OCI-LY7 (cell line): ENCODE measurements around the gene ABCC3. TPM values are rescaled to one million over a fixed set of nuclear protein-coding genes. Genes with fewer than 3 reads are reported as not detected.

Source experiments
- BruUV-seq: library from RNA; stranded (reverse); fragments of 400-500 nt; replicated peaks from 2 replicates; lab custom pipeline; 2021; lab: Mats Ljungman, UMichigan
- CTCF ChIA-PET: fragments of 300-600 bp; sonication (Branson Sonifier 250); formaldehyde crosslinking; loops from one replicate; lab custom pipeline; 2022; ENCODE audit warnings: antibody characterized with exemption; ENCODE audit not compliant: unreplicated experiment; lab: Charles Lee
- POLR2A ChIA-PET: fragments of 300-600 bp; sonication (Branson Sonifier 250); formaldehyde crosslinking; loops from one replicate; lab custom pipeline; 2022; ENCODE audit warnings: antibody characterized with exemption; lab: Charles Lee
- DNase-seq: peaks from one replicate; pipeline ENCODE4 v3.0.0-alpha.2; 2015; ENCODE audit warnings: low spot score
- H2AFZ ChIP-seq: fragments of 200-600 bp; sonication (generic), shearing (Covaris generic); 2 replicates; pipeline ENCODE4 v1.6.1; 2014; ENCODE audit warnings: mild to moderate bottlenecking, antibody characterized with exemption, low read length, moderate library complexity
- H3K27ac ChIP-seq: fragments of 200-600 bp; sonication (generic); 2 replicates; pipeline ENCODE4 v1.5.1; 2014; ENCODE audit warnings: mixed run types, low read depth, mild to moderate bottlenecking, moderate library complexity, low read length, inconsistent platforms; ENCODE audit not compliant: poor library complexity, severe bottlenecking
- H3K36me3 ChIP-seq: fragments of 200-600 bp; sonication (generic); 2 replicates; pipeline ENCODE4 v1.6.1; 2014; ENCODE audit warnings: mild to moderate bottlenecking, antibody characterized with exemption, low read length, moderate library complexity, mixed read lengths; ENCODE audit not compliant: insufficient read depth
- H3K4me1 ChIP-seq: fragments of 200-600 bp; sonication (generic); 2 replicates; pipeline ENCODE4 v1.5.1; 2014; ENCODE audit warnings: mild to moderate bottlenecking, low read length; ENCODE audit not compliant: insufficient read depth, poor library complexity, severe bottlenecking
- H3K4me2 ChIP-seq: fragments of 200-600 bp; sonication (generic); 2 replicates; pipeline ENCODE4 v1.6.1; 2014; ENCODE audit warnings: mild to moderate bottlenecking, low read length
- H3K4me3 ChIP-seq: fragments of 200-600 bp; sonication (generic); 2 replicates; pipeline ENCODE4 v1.5.1; 2014; ENCODE audit warnings: mild to moderate bottlenecking, low read depth, low read length; ENCODE audit not compliant: poor library complexity, severe bottlenecking
- H3K79me2 ChIP-seq: fragments of 200-600 bp; sonication (generic); 2 replicates; pipeline ENCODE4 v1.6.1; 2016; ENCODE audit warnings: low read depth, mild to moderate bottlenecking, low read length, moderate library complexity, mixed read lengths; ENCODE audit not compliant: insufficient read depth
- H3K9me2 ChIP-seq: fragments of 200-600 bp; sonication (generic); 2 replicates; pipeline ENCODE4 v1.6.1; 2016; ENCODE audit warnings: mild to moderate bottlenecking, low read length, mixed read lengths; ENCODE audit not compliant: insufficient read depth
- H3K9me3 ChIP-seq: fragments of 200-600 bp; sonication (generic); 2 replicates; pipeline ENCODE4 v1.6.1; 2014; ENCODE audit warnings: mild to moderate bottlenecking, mixed run types, low read length, mixed read lengths
- H4K20me1 ChIP-seq: fragments of 200-600 bp; sonication (generic); 2 replicates; pipeline ENCODE4 v1.6.1; 2014; ENCODE audit warnings: mild to moderate bottlenecking, antibody characterized with exemption, low read length, moderate library complexity, mixed read lengths; ENCODE audit not compliant: insufficient read depth
- EZH2phosphoT487 ChIP-seq: fragments of 200-600 bp; sonication (generic); IDR thresholded peaks from 2 replicates; pipeline ENCODE4 v1.6.1; 2018; ENCODE audit warnings: low read depth, borderline replicate concordance, mild to moderate bottlenecking, mixed run types, antibody characterized with exemption, low read length, moderate library complexity, mixed read lengths
- intact Hi-C: fragments of 100-400 bp; cut with micrococcal nuclease; formaldehyde crosslinking; loops from one replicate; pipeline ENCODE4 v1.10.0; 2022; ENCODE audit not compliant: unreplicated experiment
- total RNA-seq, 2 experiments: library from RNA; depleted of rRNA in 1 of 2; stranded (reverse); fragments of >200 nt in 1 of 2; shearing (Covaris generic) in 1 of 2; gene quantifications; 2 replicates each; pipeline ENCODE4 v1.2.3, GENCODE V29; 2014 to 2022
- TF ChIP-seq, protein P1 (sequence below): fragments of 200-600 bp; sonication (generic); conservative IDR thresholded peaks from 2 replicates; pipeline ENCODE4 v1.5.1; 2014; ENCODE audit warnings: mild to moderate bottlenecking, antibody characterized with exemption, low read length, moderate library complexity, mixed read lengths

ABCC3 gene
- total RNA-seq, 2 experiments from 2014 or later = not detected

- ChIA-PET POLR2A (interaction anchor here (0.8 to 1.0 kb wide), 2 partner anchors 10 to 41 kb away, joined by 3 to 5 read pairs; no protein-coding TSS in a partner anchor), CTCF (no interaction called here)
- BruUV-seq = no TSS peak
- TF ChIP-seq EZH2phosphoT487 = no peak
- TF ChIP-seq, protein P1, sequence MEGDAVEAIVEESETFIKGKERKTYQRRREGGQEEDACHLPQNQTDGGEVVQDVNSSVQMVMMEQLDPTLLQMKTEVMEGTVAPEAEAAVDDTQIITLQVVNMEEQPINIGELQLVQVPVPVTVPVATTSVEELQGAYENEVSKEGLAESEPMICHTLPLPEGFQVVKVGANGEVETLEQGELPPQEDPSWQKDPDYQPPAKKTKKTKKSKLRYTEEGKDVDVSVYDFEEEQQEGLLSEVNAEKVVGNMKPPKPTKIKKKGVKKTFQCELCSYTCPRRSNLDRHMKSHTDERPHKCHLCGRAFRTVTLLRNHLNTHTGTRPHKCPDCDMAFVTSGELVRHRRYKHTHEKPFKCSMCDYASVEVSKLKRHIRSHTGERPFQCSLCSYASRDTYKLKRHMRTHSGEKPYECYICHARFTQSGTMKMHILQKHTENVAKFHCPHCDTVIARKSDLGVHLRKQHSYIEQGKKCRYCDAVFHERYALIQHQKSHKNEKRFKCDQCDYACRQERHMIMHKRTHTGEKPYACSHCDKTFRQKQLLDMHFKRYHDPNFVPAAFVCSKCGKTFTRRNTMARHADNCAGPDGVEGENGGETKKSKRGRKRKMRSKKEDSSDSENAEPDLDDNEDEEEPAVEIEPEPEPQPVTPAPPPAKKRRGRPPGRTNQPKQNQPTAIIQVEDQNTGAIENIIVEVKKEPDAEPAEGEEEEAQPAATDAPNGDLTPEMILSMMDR = no peak
- H3K9me3 ChIP-seq = no peaks in the 10 kb centered on the region
- no peak overlapping the region for H3K4me3 ChIP-seq
- no peaks in the 10 kb centered on the region for H4K20me1 ChIP-seq
- intact Hi-C loops = no loop called here
- no peak overlapping the region for H3K27ac ChIP-seq
- H3K4me1 ChIP-seq = peaks cover 9% of the 10 kb centered on the region
- H3K36me3 ChIP-seq = no peaks in the 10 kb centered on the region
- peak overlapping the region; percentile 22; the same call in 1 of the 2 replicates for H2AFZ ChIP-seq
- H3K79me2 ChIP-seq = no peaks in the 10 kb centered on the region
- no peak for DNase-seq
- H3K9me2 ChIP-seq = no peaks in the 10 kb centered on the region
- H3K4me2 ChIP-seq = no peak overlapping the region
Measured at GRCh38 chr17:50641357-50641756, 6.7 kb downstream of the ABCC3 start.

GRCh38 chr17:50642071-50642721, 7.5 kb downstream of the ABCC3 start:
- no peak for TF ChIP-seq EZH2phosphoT487
- TF ChIP-seq, protein P1 = no peak
- ChIA-PET CTCF (no interaction called here), POLR2A (interaction anchor here (0.8 to 1.0 kb wide), 2 partner anchors 9 to 42 kb away, joined by 3 to 5 read pairs; no protein-coding TSS in a partner anchor)
- intact Hi-C loops = no loop called here
- H3K4me3 ChIP-seq = no peak overlapping the region
- no peak overlapping the region for H3K4me2 ChIP-seq
- H3K9me3 ChIP-seq = no peaks in the 10 kb centered on the region
- no peaks in the 10 kb centered on the region for H3K79me2 ChIP-seq
- no peaks in the 10 kb centered on the region for H3K9me2 ChIP-seq
- no TSS peak for BruUV-seq
- DNase-seq = no peak
- no peaks in the 10 kb centered on the region for H4K20me1 ChIP-seq
- H3K36me3 ChIP-seq = no peaks in the 10 kb centered on the region
- H3K27ac ChIP-seq = no peak overlapping the region
- H2AFZ ChIP-seq = no peak overlapping the region
- peaks cover 8% of the 10 kb centered on the region for H3K4me1 ChIP-seq
